Right cardiac atrium (tissue), 5 donors: ENCODE results near the gene FOLR2. TPM values are rescaled to one million over a fixed set of nuclear protein-coding genes. Genes with fewer than 3 reads are reported as not detected.
"Not testable (repeated sequence)": the region's sequence is repeated elsewhere in the genome, so short reads cannot be mapped to it uniquely, and the experiment has no call there.

ENCODE experiments used
- ATAC-seq, 2 donors: fragments of 200-7000 bp; cut with Tn5 transposase; one replicate each; pipeline versions ENCODE4 v1.8.0 to v1.9.1; 2020; ENCODE audit warnings: moderate library complexity in 2 of 2, mild to moderate bottlenecking in 1 of 2
- DNase-seq, 3 donors: peaks; one replicate each; pipeline ENCODE4 v3.0.0-alpha.2; 2020
- H3K27ac ChIP-seq: one replicate; pipeline ENCODE4 v1.5.1; 2013; ENCODE audit warnings: mild to moderate bottlenecking, low read length, control low read depth, moderate library complexity
- H3K27me3 ChIP-seq: one replicate; pipeline ENCODE4 v1.6.1; 2013; ENCODE audit not compliant: control insufficient read depth, insufficient read depth
- H3K4me1 ChIP-seq: one replicate; pipeline ENCODE4 v1.6.1; 2013; ENCODE audit warnings: low read length; ENCODE audit not compliant: control insufficient read depth, insufficient read depth
- H3K4me3 ChIP-seq: one replicate; pipeline ENCODE4 v1.5.1; 2013; ENCODE audit warnings: low read length, control low read depth
- H3K9me3 ChIP-seq: one replicate; pipeline ENCODE4 v1.6.1; 2013; ENCODE audit warnings: low read length; ENCODE audit not compliant: control insufficient read depth
- WGBS: extraction: QIAGEN DNeasy Blood & Tissue Kit; methylation state at CpG from one replicate; pipeline ENCODE4 v1.1.7; 2013; 5-methylcytosine and 5-hydroxymethylcytosine counted together
- intact Hi-C, 4 donors: fragments of 100-400 bp; cut with DNase I; formaldehyde crosslinking; loops; one replicate each; pipeline versions ENCODE4 v1.11.0 to v1.14.0; 2022 to 2023
- polyA plus RNA-seq: library from polyadenylated mRNA; stranded (reverse); fragments of 200-250 nt; gene quantifications from one replicate; pipeline ENCODE4 v1.2.3, GENCODE V29; 2013
- total RNA-seq, 4 donors: library from RNA; stranded (reverse); fragmentation: NEBNext Ultra II Directional; extraction: Animal tissue kit (Norgen Biotek cat#: 25700); gene quantifications; one replicate each; pipeline ENCODE4 v1.2.1, GENCODE V29; 2021
- donor health status: healthy with polysubstance abuse.
- donor health status: DM: no; HTN: yes; CAD: no.
- donor health status: DM: no; HTN: no; CAD: no.
- donor health status: DM: no; HTN: yes; CAD: no; lungs with severe emphysema.
- donor health status: DM: yes; HTN: yes; CAD: no.

FOLR2 gene
- total and polyA plus RNA-seq, 5 donors = 11.9 to 41.2 (median 37.1) TPM

DNA sequence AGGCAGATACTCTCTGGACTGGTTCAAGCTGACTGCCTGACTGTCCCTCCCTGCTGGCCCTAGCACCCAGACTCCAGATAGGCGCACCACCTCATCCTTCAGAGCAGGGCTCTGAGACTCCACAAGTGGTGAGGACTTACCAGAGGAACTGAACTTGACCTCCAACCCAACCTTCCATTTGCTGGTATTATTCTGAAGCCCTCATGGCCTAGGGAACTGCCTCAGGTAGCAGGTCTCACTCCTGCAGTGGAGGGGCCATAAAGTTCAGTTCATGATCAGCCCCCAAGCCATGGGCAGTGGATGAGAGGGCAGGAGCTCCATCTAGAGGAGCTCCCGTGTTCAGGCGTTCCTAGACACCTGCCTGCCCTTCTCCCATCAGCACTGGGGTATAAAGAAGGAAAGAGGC lies 35.0 kb upstream of the FOLR2 start:
- H3K27ac ChIP-seq, H3K4me3 ChIP-seq, intact Hi-C loops, H3K4me1 ChIP-seq, DNase-seq, H3K9me3 ChIP-seq, H3K27me3 ChIP-seq: not testable (repeated sequence)
- WGBS = 70% methylated on average over 3 of the region's 3 CpGs
- peak; percentile 16 to 19 for ATAC-seq

DNA sequence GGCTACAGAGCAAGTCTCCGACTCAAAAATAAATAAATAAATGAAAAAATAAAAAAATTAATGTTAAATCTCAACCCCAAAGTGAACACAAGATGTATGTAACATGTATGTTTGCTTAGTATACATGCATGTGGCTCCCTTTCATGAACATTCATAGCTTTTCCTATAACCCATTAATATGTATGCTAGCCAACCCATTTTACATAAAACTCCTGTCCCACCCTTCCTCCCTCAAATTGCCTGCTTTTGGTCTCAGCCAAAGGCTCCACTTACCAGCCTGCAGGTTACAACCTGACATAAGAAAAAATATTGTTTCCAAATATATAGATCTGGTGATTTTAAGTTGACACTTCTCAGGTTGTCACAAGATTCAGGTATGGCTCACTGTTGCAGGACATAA lies 28.3 kb upstream of the FOLR2 start:
- intact Hi-C loops = no loop called here
- no peaks in the 10 kb centered on the region for H3K27me3 ChIP-seq
- no peaks in the 10 kb centered on the region for H3K9me3 ChIP-seq
- no peak overlapping the region for H3K27ac ChIP-seq
- H3K4me3 ChIP-seq = no peak overlapping the region
- 93% methylated on average over 1 of the region's 1 CpG for WGBS
- ATAC-seq = no peak
- no peak for DNase-seq
- H3K4me1 ChIP-seq = peaks cover 1% of the 10 kb centered on the region

DNA sequence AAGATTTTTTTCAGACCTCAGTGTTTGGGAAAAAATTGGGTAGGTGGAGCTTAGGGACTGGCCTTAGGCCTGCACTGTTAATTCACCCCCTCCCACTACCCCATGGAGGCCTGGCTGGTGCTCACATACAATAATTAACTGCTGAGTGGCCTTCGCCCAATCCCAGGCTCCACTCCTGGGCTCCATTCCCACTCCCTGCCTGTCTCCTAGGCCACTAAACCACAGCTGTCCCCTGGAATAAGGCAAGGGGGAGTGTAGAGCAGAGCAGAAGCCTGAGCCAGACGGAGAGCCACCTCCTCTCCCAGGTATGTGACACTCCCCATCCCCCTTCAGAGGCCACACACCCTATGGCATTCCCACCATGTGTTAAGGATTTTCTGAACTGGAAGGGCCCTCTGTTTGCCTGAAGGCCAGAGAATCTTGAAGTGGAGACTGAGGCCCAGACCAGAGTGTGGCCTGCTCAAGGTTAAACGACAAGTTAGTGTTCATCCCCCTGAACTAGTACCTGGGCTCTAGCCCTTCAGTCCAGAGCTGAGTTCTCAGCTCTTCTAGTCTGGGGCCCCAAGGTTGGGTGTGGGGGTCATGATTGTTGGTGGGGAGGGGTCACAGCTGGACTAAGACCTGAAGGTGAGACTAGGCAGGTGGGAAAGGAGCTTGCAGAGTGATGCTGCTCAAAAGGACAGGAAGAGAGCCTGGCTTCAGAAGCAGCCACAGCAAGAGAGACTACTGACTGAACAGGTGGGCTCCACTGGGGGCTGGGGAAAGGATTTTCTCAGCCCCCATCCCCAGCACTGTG lies 26.9 kb upstream of the FOLR2 start:
- WGBS = 65% methylated on average over 3 of the region's 3 CpGs
- DNase-seq (peak in 2 of 3 donors; percentile 64 to 71), ATAC-seq (peak; percentile 39 to 89)
- Histone ChIP-seq H3K4me1 (no peaks in the 10 kb centered on the region), H3K27me3 (no peaks in the 10 kb centered on the region), H3K27ac (no peak overlapping the region), H3K9me3 (no peaks in the 10 kb centered on the region), H3K4me3 (no peak overlapping the region)
- intact Hi-C loops = no loop called here

DNA sequence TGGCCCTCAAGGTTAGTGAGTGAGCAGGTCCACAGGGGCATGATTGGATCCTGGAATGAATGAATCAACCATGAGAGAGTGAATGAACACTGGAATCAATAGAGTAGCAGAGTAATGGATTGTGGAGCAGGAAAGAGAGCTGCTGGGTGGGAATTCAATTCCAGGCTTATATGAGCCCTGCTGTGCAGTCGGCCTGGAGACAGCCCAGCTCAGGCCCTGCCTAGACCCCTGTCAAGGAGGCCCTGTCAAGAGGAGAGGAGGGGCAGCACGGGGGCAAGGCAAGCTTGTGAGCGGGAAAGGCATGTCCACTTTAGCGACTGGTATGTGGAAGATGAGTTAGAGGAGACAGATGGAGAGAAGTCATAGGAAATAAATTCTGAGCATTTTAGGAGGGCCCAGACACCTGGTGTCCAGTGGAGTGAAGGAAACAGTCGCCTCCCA lies 25.9 kb upstream of the FOLR2 start:
- no peak overlapping the region for H3K4me3 ChIP-seq
- WGBS = 66% methylated on average over 5 of the region's 5 CpGs
- H3K27ac ChIP-seq = no peak overlapping the region
- intact Hi-C loops = no loop called here
- no peaks in the 10 kb centered on the region for H3K4me1 ChIP-seq
- no peaks in the 10 kb centered on the region for H3K27me3 ChIP-seq
- DNase-seq (no peak), ATAC-seq (peak in 1 of 2 donors; percentile 16)
- H3K9me3 ChIP-seq = no peaks in the 10 kb centered on the region

DNA sequence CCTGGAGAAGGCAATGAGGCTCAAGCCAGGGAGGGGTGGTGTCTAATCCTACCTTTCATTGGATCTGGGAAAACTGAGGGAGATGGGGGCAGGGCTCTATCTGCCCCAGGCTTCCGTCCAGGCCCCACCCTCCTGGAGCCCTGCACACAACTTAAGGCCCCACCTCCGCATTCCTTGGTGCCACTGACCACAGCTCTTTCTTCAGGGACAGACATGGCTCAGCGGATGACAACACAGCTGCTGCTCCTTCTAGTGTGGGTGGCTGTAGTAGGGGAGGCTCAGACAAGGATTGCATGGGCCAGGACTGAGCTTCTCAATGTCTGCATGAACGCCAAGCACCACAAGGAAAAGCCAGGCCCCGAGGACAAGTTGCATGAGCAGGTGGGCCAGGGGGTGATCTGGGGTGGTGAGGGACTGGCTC lies 24.6 kb upstream of the FOLR2 start, which contains the start of gene FOLR1:
Gene FOLR1 (plus strand): TSS at position 180 of the 421 bp plus-strand sequence. CDS start 34 bp downstream, at position 214.
- no peaks in the 10 kb centered on the region for H3K27me3 ChIP-seq
- ATAC-seq (no peak), DNase-seq (no peak)
- no peaks in the 10 kb centered on the region for H3K9me3 ChIP-seq
- no peak within 1 kb of the TSS for H3K27ac ChIP-seq
- no peak within 1 kb of the TSS for H3K4me3 ChIP-seq
- 78% methylated on average over 5 of the region's 5 CpGs for WGBS
- H3K4me1 ChIP-seq = no peaks in the 10 kb centered on the region
- intact Hi-C loops = no loop called here

DNA sequence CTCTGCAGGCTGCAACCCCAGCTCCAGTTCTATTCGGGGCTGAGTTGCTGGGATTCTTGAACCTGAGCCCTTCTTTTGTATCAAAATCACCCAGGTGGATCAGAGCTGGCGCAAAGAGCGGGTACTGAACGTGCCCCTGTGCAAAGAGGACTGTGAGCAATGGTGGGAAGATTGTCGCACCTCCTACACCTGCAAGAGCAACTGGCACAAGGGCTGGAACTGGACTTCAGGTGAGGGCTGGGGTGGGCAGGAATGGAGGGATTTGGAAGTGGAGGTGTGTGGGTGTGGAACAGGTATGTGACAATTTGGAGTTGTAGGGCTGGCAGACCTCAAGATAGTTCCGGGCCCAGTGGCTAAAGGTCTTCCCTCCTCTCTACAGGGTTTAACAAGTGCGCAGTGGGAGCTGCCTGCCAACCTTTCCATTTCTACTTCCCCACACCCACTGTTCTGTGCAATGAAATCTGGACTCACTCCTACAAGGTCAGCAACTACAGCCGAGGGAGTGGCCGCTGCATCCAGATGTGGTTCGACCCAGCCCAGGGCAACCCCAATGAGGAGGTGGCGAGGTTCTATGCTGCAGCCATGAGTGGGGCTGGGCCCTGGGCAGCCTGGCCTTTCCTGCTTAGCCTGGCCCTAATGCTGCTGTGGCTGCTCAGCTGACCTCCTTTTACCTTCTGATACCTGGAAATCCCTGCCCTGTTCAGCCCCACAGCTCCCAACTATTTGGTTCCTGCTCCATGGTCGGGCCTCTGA lies 20.9 kb upstream of the FOLR2 start:
- intact Hi-C loops = no loop called here
- Histone ChIP-seq H3K9me3 (no peaks in the 10 kb centered on the region), H3K27me3 (no peaks in the 10 kb centered on the region), H3K4me1 (no peaks in the 10 kb centered on the region), H3K27ac (no peak overlapping the region), H3K4me3 (no peak overlapping the region)
- 87% methylated on average over 12 of the region's 12 CpGs for WGBS
- DNase-seq = no peak
- ATAC-seq = no peak

DNA sequence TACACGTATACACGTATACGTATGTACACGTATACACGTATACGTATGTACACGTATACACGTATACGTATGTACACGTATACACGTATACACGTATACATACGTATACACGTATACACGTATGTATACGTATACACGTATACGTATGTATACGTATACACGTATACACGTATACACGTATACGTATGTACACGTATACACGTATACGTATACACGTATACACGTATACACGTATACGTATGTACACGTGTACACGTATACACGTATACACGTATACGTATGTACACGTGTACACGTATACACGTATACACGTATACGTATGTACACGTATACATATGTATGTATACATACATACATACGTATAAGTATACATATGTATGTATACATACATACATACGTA lies 15.1 kb upstream of the FOLR2 start:
- intact Hi-C loops, H3K4me3 ChIP-seq, ATAC-seq, DNase-seq, H3K4me1 ChIP-seq, H3K9me3 ChIP-seq, H3K27me3 ChIP-seq, H3K27ac ChIP-seq: not testable (repeated sequence)
- 94% methylated on average over 42 of the region's 43 CpGs for WGBS

DNA sequence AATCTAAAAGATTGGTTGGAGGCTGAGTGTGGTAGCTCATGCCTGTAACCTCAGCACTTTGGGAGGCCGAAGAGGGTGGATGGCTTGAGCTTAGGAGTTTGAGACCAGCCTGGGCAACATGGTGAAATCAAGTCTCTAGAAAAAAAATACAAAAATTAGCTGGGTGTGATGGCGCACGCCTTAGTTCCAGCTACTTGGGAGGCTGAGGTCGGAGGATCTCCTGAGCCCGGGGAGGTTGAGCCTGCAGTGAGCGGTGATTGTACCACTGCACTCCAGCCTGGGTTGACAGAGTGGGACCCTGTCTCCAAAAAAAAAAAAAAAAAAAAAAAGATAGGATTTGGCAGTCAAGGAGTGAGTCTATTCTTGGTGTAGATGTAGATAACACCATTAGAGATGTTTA lies 14.0 kb upstream of the FOLR2 start:
- no peak for ATAC-seq
- Histone ChIP-seq H3K27me3 (no peaks in the 10 kb centered on the region), H3K9me3 (no peaks in the 10 kb centered on the region), H3K4me1 (peaks cover 1% of the 10 kb centered on the region), H3K4me3 (no peak overlapping the region), H3K27ac (no peak overlapping the region)
- intact Hi-C loops = no loop called here
- DNase-seq = no peak
- 98% methylated on average over 6 of the region's 6 CpGs for WGBS

DNA sequence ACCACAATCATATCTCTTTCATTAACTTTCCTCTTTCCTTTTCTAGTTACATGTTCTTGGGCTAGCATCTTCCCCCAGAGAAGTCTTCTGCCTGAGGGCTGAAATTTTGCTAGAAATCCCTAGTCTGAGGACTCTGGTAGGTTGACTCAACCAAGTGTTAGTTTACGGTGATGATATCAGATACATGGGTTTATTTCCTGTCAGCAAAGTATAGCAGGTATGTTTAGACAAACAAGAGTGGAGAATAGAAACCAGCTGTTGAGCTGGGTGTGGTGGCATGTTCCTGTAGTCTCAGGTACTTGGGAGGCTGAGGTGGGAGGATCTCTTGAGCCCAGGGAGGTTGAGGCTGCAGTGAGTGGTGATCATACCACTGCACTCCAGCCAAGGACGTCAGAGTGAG lies 13.4 kb upstream of the FOLR2 start:
- Histone ChIP-seq H3K27ac (no peak overlapping the region), H3K4me1 (peaks cover 1% of the 10 kb centered on the region), H3K9me3 (no peaks in the 10 kb centered on the region), H3K27me3 (no peaks in the 10 kb centered on the region), H3K4me3 (no peak overlapping the region)
- 60% methylated on average over 2 of the region's 2 CpGs for WGBS
- ATAC-seq (no peak), DNase-seq (no peak)
- intact Hi-C loops = no loop called here

DNA sequence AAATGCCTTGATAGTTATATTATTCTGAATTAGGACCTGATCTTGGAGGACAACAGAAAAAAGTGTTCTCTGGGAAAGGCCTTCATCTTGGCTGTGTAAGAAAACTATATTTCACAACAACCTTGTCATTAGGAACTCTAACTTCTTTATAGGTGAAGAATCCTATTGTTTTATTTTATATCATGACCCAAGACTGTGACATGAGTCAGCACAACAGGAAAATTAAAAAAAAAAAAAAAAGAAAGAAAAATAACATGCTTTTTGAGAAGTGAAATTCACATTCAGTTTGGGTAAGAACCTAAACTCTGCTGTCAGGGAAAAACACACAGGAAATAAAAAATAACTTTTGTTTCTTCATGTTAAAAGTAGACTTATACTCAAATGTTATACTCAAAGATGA lies 11.7 kb upstream of the FOLR2 start:
- intact Hi-C loops = no loop called here
- H3K4me3 ChIP-seq = no peak overlapping the region
- DNase-seq = no peak
- H3K27me3 ChIP-seq = no peaks in the 10 kb centered on the region
- no peak for ATAC-seq
- H3K4me1 ChIP-seq = peaks cover 1% of the 10 kb centered on the region
- H3K27ac ChIP-seq = no peak overlapping the region
- peaks cover 2% of the 10 kb centered on the region for H3K9me3 ChIP-seq

DNA sequence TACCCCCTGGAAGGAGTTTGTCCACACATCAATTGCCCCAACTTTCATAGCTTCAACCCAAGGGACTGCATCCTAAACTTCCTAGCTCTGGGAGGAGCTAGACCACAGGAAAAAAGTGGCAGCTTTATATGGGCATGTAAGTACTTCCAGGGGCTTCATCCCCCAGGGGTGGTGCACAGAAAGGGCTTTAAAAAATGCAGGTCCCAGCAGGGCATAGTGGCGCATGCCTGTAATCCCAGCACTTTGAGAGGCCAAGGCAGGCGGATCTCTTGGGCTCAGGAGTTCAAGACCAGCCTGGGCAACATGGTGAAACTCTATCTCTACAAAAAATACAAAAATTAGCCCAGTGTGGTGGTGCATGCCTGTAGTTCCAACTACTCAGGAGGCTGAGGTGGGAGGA lies 9.8 kb upstream of the FOLR2 start:
- H3K9me3 ChIP-seq, H3K4me3 ChIP-seq, intact Hi-C loops, ATAC-seq, H3K27ac ChIP-seq, H3K4me1 ChIP-seq, DNase-seq, H3K27me3 ChIP-seq: not testable (repeated sequence)
- 83% methylated on average over 2 of the region's 2 CpGs for WGBS
